Anterior cingulate cortex (tissue), 58 donors: Measurements from ENCODE around the gene TRIM31.

ENCODE experiments used
- DNase-seq, 58 donors: peaks; one replicate each; lab custom pipeline; 2025; lab: John Stamatoyannopoulos, UW

Gene TRIM31

GRCh38 chr6:30061858-30062458 is 50.9 kb downstream of the TRIM31 start:
- DNase-seq = peak in 3 of 58 donors; percentile 28 to 48 (median 37)

GRCh38 chr6:30061092-30061857 is 51.6 kb downstream of the TRIM31 start, which contains the start of gene POLR1H:
TSS of gene POLR1H (plus strand) at chr6:30061265. CDS start at chr6:30061525, 260 bp downstream.
- peak; percentile 42 to 96 (median 87) for DNase-seq

- peak in 14 of 58 donors; percentile 4 to 71 (median 26) for DNase-seq
These were observed 52.2 kb downstream of the TRIM31 start for GRCh38 chr6:30060606-30061091.

- DNase-seq = no peak
These were observed 57.4 kb downstream of the TRIM31 start for GRCh38 chr6:30055513-30055912.

- DNase-seq = no peak
These were observed 59.2 kb downstream of the TRIM31 start for GRCh38 chr6:30053682-30054081.
